ENCODE data around the gene RAPGEF1. TPM values are rescaled to one million over a fixed set of nuclear protein-coding genes. Genes with fewer than 3 reads are reported as not detected.
A peak's percentile ranks its signal among the peaks of the same experiment; 100 is the strongest.

Gene RAPGEF1
- total and polyA plus RNA-seq, 9 of the 15 experiments (the other 6 are each of a cell fraction or from before 2014, with no cell fraction given) = 0.06 to 44.1 (median 19.9) TPM

DNA sequence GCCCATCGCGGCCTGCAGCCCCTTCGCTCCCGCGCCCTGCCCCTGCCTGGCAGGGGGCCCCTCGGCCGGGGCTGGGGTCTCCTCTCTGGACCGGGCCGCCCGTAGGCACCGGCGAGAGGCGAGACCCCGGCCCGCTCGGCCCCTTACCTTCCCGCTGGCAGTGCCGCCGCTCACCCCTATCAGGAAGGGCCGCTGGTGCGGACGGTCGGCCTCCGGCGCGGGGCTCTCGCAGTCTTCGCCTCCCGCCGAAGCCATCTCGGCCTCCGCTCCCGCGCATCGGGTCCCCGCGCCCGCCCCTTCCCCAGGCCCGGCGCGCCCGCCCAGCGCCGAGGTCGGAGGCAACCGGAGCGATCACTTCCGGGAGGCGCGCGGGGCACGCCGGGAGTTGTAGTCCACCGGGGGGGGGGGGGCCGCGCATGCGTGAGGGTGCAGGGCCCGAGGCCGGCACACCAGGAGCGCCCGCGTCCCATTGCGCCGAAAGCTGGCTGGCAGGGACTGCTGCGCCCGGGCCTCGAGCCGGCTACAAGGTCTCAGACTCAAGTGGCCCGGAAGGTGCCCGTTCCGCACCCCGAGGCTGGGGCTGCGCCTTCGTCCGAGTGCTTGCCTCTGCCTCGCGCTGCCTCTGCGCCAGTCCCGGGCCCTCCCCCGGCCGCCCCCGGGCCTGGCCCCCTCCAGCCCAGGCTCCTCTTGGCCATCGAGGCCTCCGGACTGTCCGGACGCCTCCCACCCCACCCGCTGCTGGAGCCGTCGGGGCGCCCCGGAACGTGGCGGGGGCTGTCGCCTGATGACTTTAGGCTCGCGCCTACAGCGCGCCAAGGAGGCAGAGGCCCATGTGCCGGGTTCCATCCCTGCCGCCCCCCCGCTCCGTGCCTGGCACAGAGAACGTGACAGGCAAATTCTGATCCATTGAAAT is 208.7 kb downstream of the RAPGEF1 start, which contains the start of gene UCK1 (continued):
- TF ChIP-seq, protein P1, sequence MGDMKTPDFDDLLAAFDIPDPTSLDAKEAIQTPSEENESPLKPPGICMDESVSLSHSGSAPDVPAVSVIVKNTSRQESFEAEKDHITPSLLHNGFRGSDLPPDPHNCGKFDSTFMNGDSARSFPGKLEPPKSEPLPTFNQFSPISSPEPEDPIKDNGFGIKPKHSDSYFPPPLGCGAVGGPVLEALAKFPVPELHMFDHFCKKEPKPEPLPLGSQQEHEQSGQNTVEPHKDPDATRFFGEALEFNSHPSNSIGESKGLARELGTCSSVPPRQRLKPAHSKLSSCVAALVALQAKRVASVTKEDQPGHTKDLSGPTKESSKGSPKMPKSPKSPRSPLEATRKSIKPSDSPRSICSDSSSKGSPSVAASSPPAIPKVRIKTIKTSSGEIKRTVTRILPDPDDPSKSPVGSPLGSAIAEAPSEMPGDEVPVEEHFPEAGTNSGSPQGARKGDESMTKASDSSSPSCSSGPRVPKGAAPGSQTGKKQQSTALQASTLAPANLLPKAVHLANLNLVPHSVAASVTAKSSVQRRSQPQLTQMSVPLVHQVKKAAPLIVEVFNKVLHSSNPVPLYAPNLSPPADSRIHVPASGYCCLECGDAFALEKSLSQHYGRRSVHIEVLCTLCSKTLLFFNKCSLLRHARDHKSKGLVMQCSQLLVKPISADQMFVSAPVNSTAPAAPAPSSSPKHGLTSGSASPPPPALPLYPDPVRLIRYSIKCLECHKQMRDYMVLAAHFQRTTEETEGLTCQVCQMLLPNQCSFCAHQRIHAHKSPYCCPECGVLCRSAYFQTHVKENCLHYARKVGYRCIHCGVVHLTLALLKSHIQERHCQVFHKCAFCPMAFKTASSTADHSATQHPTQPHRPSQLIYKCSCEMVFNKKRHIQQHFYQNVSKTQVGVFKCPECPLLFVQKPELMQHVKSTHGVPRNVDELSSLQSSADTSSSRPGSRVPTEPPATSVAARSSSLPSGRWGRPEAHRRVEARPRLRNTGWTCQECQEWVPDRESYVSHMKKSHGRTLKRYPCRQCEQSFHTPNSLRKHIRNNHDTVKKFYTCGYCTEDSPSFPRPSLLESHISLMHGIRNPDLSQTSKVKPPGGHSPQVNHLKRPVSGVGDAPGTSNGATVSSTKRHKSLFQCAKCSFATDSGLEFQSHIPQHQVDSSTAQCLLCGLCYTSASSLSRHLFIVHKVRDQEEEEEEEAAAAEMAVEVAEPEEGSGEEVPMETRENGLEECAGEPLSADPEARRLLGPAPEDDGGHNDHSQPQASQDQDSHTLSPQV (IDR thresholded peaks at IDR 0.05) = 0 out of 2 replicates have a peak, but pooled peaks have one; percentile 54
- TF ChIP-seq ZNF507 (tag; conservative IDR thresholded peaks at IDR 0.05) (no peak), FOXJ2 (tag; IDR thresholded peaks at IDR 0.05) (no peak), ZNF830 (CRISPR knock-in tag; IDR thresholded peaks at IDR 0.05) (no peak)
- TF ChIP-seq, protein P2, sequence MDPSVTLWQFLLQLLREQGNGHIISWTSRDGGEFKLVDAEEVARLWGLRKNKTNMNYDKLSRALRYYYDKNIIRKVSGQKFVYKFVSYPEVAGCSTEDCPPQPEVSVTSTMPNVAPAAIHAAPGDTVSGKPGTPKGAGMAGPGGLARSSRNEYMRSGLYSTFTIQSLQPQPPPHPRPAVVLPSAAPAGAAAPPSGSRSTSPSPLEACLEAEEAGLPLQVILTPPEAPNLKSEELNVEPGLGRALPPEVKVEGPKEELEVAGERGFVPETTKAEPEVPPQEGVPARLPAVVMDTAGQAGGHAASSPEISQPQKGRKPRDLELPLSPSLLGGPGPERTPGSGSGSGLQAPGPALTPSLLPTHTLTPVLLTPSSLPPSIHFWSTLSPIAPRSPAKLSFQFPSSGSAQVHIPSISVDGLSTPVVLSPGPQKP (CRISPR knock-in tag; IDR thresholded peaks at IDR 0.05) = no peak
- TF ChIP-seq, protein P3, sequence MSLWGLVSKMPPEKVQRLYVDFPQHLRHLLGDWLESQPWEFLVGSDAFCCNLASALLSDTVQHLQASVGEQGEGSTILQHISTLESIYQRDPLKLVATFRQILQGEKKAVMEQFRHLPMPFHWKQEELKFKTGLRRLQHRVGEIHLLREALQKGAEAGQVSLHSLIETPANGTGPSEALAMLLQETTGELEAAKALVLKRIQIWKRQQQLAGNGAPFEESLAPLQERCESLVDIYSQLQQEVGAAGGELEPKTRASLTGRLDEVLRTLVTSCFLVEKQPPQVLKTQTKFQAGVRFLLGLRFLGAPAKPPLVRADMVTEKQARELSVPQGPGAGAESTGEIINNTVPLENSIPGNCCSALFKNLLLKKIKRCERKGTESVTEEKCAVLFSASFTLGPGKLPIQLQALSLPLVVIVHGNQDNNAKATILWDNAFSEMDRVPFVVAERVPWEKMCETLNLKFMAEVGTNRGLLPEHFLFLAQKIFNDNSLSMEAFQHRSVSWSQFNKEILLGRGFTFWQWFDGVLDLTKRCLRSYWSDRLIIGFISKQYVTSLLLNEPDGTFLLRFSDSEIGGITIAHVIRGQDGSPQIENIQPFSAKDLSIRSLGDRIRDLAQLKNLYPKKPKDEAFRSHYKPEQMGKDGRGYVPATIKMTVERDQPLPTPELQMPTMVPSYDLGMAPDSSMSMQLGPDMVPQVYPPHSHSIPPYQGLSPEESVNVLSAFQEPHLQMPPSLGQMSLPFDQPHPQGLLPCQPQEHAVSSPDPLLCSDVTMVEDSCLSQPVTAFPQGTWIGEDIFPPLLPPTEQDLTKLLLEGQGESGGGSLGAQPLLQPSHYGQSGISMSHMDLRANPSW (CRISPR knock-in tag; IDR thresholded peaks at IDR 0.05) = no peak
- TF ChIP-seq, protein P4, sequence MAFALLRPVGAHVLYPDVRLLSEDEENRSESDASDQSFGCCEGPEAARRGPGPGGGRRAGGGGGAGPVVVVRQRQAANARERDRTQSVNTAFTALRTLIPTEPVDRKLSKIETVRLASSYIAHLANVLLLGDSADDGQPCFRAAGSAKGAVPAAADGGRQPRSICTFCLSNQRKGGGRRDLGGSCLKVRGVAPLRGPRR (CRISPR knock-in tag; IDR thresholded peaks at IDR 0.05) = no peak
- TF ChIP-seq, protein P5, sequence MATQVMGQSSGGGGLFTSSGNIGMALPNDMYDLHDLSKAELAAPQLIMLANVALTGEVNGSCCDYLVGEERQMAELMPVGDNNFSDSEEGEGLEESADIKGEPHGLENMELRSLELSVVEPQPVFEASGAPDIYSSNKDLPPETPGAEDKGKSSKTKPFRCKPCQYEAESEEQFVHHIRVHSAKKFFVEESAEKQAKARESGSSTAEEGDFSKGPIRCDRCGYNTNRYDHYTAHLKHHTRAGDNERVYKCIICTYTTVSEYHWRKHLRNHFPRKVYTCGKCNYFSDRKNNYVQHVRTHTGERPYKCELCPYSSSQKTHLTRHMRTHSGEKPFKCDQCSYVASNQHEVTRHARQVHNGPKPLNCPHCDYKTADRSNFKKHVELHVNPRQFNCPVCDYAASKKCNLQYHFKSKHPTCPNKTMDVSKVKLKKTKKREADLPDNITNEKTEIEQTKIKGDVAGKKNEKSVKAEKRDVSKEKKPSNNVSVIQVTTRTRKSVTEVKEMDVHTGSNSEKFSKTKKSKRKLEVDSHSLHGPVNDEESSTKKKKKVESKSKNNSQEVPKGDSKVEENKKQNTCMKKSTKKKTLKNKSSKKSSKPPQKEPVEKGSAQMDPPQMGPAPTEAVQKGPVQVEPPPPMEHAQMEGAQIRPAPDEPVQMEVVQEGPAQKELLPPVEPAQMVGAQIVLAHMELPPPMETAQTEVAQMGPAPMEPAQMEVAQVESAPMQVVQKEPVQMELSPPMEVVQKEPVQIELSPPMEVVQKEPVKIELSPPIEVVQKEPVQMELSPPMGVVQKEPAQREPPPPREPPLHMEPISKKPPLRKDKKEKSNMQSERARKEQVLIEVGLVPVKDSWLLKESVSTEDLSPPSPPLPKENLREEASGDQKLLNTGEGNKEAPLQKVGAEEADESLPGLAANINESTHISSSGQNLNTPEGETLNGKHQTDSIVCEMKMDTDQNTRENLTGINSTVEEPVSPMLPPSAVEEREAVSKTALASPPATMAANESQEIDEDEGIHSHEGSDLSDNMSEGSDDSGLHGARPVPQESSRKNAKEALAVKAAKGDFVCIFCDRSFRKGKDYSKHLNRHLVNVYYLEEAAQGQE (IDR thresholded peaks at IDR 0.05; ENCODE audit: borderline replicate concordance) = no peak
- TF ChIP-seq, protein P5 (CRISPR knock-in tag; IDR thresholded peaks at IDR 0.05; ENCODE audit: low read depth) = no peak
